ENCODE results near the gene FA2H.

FA2H gene

GRCh38 chr16:74737521-74737920 is 37.1 kb downstream of the FA2H start:
- H3K4me1 ChIP-seq (ENCODE audit: insufficient read depth, insufficient read length), result peaks cover 52% of the 10 kb centered on the region
- H3K9me3 ChIP-seq (ENCODE audit: insufficient read depth, low read length), result no peaks in the 10 kb centered on the region
- no peak for DNase-seq (ENCODE audit: low read depth, low spot score)
- no peaks in the 10 kb centered on the region for H3K27me3 ChIP-seq (ENCODE audit: insufficient read depth, insufficient read length)
- no peak for TF ChIP-seq ZNF274 (IDR thresholded peaks at IDR 0.05; ENCODE audit: low read depth, low read length)
- peak overlapping the region; percentile 59 for H3K9ac ChIP-seq (ENCODE audit: insufficient read length, low read depth)
- H3K36me3 ChIP-seq (ENCODE audit: insufficient read depth, insufficient read length, low read length), result no peaks in the 10 kb centered on the region
- no peak overlapping the region for H3K4me3 ChIP-seq (ENCODE audit: insufficient read length, low read depth)

GRCh38 chr16:74736531-74737157 is 38.0 kb downstream of the FA2H start:
- H3K9ac ChIP-seq (ENCODE audit: insufficient read length, low read depth), result no peak overlapping the region

GRCh38 chr16:74735554-74735953 is 39.1 kb downstream of the FA2H start:
- Histone ChIP-seq H3K4me3 (ENCODE audit: insufficient read length, low read depth) (no peak overlapping the region), H3K9me3 (ENCODE audit: insufficient read depth, low read length) (no peaks in the 10 kb centered on the region), H3K27me3 (ENCODE audit: insufficient read depth, insufficient read length) (no peaks in the 10 kb centered on the region), H3K4me1 (ENCODE audit: insufficient read depth, insufficient read length) (peaks cover 51% of the 10 kb centered on the region), H3K9ac (ENCODE audit: insufficient read length, low read depth) (peak overlapping the region; percentile 79), H3K36me3 (ENCODE audit: insufficient read depth, insufficient read length, low read length) (no peaks in the 10 kb centered on the region)
- TF ChIP-seq SUZ12 (IDR thresholded peaks at IDR 0.05; ENCODE audit: extremely low read depth, insufficient read depth, insufficient read length), result no peak
- TF ChIP-seq YY1 (IDR thresholded peaks at IDR 0.05; ENCODE audit: insufficient read depth, insufficient read length), result no peak
- TF ChIP-seq ZNF274 (IDR thresholded peaks at IDR 0.05; ENCODE audit: low read depth, low read length), result no peak
- DNase-seq (ENCODE audit: low read depth, low spot score), result no peak

More at GRCh38 chr16:74736531-74737157, 38.0 kb downstream of the FA2H start:
- H3K27me3 ChIP-seq (ENCODE audit: insufficient read depth, insufficient read length), result no peaks in the 10 kb centered on the region
- H3K4me1 ChIP-seq (ENCODE audit: insufficient read depth, insufficient read length), result peaks cover 50% of the 10 kb centered on the region
- no peak for TF ChIP-seq ZNF274 (IDR thresholded peaks at IDR 0.05; ENCODE audit: low read depth, low read length)
- TF ChIP-seq SUZ12 (IDR thresholded peaks at IDR 0.05; ENCODE audit: extremely low read depth, insufficient read depth, insufficient read length), result no peak
- TF ChIP-seq YY1 (IDR thresholded peaks at IDR 0.05; ENCODE audit: insufficient read depth, insufficient read length), result no peak
- no peak for DNase-seq (ENCODE audit: low read depth, low spot score)
- H3K4me3 ChIP-seq (ENCODE audit: insufficient read length, low read depth), result no peak overlapping the region
- no peaks in the 10 kb centered on the region for H3K9me3 ChIP-seq (ENCODE audit: insufficient read depth, low read length)
- H3K36me3 ChIP-seq (ENCODE audit: insufficient read depth, insufficient read length, low read length), result no peaks in the 10 kb centered on the region

- Histone ChIP-seq H3K4me3 (ENCODE audit: insufficient read length, low read depth) (no peak overlapping the region), H3K36me3 (ENCODE audit: insufficient read depth, insufficient read length, low read length) (no peaks in the 10 kb centered on the region), H3K4me1 (ENCODE audit: insufficient read depth, insufficient read length) (peaks cover 55% of the 10 kb centered on the region), H3K27me3 (ENCODE audit: insufficient read depth, insufficient read length) (no peaks in the 10 kb centered on the region), H3K9ac (ENCODE audit: insufficient read length, low read depth) (peak overlapping the region; percentile 79), H3K9me3 (ENCODE audit: insufficient read depth, low read length) (no peaks in the 10 kb centered on the region)
- DNase-seq (ENCODE audit: low read depth, low spot score), result no peak
- no peak for TF ChIP-seq SUZ12 (IDR thresholded peaks at IDR 0.05; ENCODE audit: extremely low read depth, insufficient read depth, insufficient read length)
- no peak for TF ChIP-seq ZNF274 (IDR thresholded peaks at IDR 0.05; ENCODE audit: low read depth, low read length)
- no peak for TF ChIP-seq YY1 (IDR thresholded peaks at IDR 0.05; ENCODE audit: insufficient read depth, insufficient read length)
Measured at GRCh38 chr16:74735162-74735452, 39.5 kb downstream of the FA2H start.

- peak; percentile 48 for DNase-seq (ENCODE audit: low read depth, low spot score)
- peak overlapping the region; percentile 79 for H3K9ac ChIP-seq (ENCODE audit: insufficient read length, low read depth)
Measured at GRCh38 chr16:74734361-74735161, 40.1 kb downstream of the FA2H start.

GRCh38 chr16:74732707-74733350 is 41.8 kb downstream of the FA2H start:
- Histone ChIP-seq H3K27me3 (ENCODE audit: insufficient read depth, insufficient read length) (no peaks in the 10 kb centered on the region), H3K9ac (ENCODE audit: insufficient read length, low read depth) (no peak overlapping the region), H3K4me1 (ENCODE audit: insufficient read depth, insufficient read length) (peaks cover 51% of the 10 kb centered on the region), H3K9me3 (ENCODE audit: insufficient read depth, low read length) (no peaks in the 10 kb centered on the region), H3K36me3 (ENCODE audit: insufficient read depth, insufficient read length, low read length) (no peaks in the 10 kb centered on the region), H3K4me3 (ENCODE audit: insufficient read length, low read depth) (no peak overlapping the region)
- DNase-seq (ENCODE audit: low read depth, low spot score), result no peak
- no peak for TF ChIP-seq YY1 (IDR thresholded peaks at IDR 0.05; ENCODE audit: insufficient read depth, insufficient read length)
- no peak for TF ChIP-seq SUZ12 (IDR thresholded peaks at IDR 0.05; ENCODE audit: extremely low read depth, insufficient read depth, insufficient read length)
- TF ChIP-seq ZNF274 (IDR thresholded peaks at IDR 0.05; ENCODE audit: low read depth, low read length), result no peak

More at GRCh38 chr16:74734361-74735161, 40.1 kb downstream of the FA2H start:
- no peaks in the 10 kb centered on the region for H3K27me3 ChIP-seq (ENCODE audit: insufficient read depth, insufficient read length)
- H3K4me1 ChIP-seq (ENCODE audit: insufficient read depth, insufficient read length), result peaks cover 60% of the 10 kb centered on the region
- TF ChIP-seq ZNF274 (IDR thresholded peaks at IDR 0.05; ENCODE audit: low read depth, low read length), result no peak
- TF ChIP-seq SUZ12 (IDR thresholded peaks at IDR 0.05; ENCODE audit: extremely low read depth, insufficient read depth, insufficient read length), result no peak
- TF ChIP-seq YY1 (IDR thresholded peaks at IDR 0.05; ENCODE audit: insufficient read depth, insufficient read length), result no peak
- H3K9me3 ChIP-seq (ENCODE audit: insufficient read depth, low read length), result no peaks in the 10 kb centered on the region
- H3K36me3 ChIP-seq (ENCODE audit: insufficient read depth, insufficient read length, low read length), result no peaks in the 10 kb centered on the region
- peak overlapping the region; percentile 23 for H3K4me3 ChIP-seq (ENCODE audit: insufficient read length, low read depth)

- no peak for DNase-seq (ENCODE audit: low read depth, low spot score)
- TF ChIP-seq YY1 (IDR thresholded peaks at IDR 0.05; ENCODE audit: insufficient read depth, insufficient read length) (no peak), ZNF274 (IDR thresholded peaks at IDR 0.05; ENCODE audit: low read depth, low read length) (no peak), SUZ12 (IDR thresholded peaks at IDR 0.05; ENCODE audit: extremely low read depth, insufficient read depth, insufficient read length) (no peak)
- H3K36me3 ChIP-seq (ENCODE audit: insufficient read depth, insufficient read length, low read length), result no peaks in the 10 kb centered on the region
- H3K4me1 ChIP-seq (ENCODE audit: insufficient read depth, insufficient read length), result peaks cover 44% of the 10 kb centered on the region
- peaks cover 7% of the 10 kb centered on the region; the same call in 1 of the 2 replicates for H3K9me3 ChIP-seq (ENCODE audit: insufficient read depth, low read length)
- H3K27me3 ChIP-seq (ENCODE audit: insufficient read depth, insufficient read length), result no peaks in the 10 kb centered on the region
- H3K4me3 ChIP-seq (ENCODE audit: insufficient read length, low read depth), result no peak overlapping the region
- no peak overlapping the region for H3K9ac ChIP-seq (ENCODE audit: insufficient read length, low read depth)
Measured at GRCh38 chr16:74731853-74732477, 42.7 kb downstream of the FA2H start.
